ENCODE measurements around the gene CEP85. TPM values are rescaled to one million over a fixed set of nuclear protein-coding genes. Genes with fewer than 3 reads are reported as not detected.
A peak's percentile ranks its signal among the peaks of the same experiment; 100 is the strongest.

Gene CEP85
- total and polyA plus RNA-seq, 9 of the 15 experiments (the other 6 are each of a cell fraction or from before 2014, with no cell fraction given) = 42.1 to 140 (median 92.6) TPM

GRCh38 chr1:26288311-26288941 is 54.4 kb downstream of the CEP85 start (continued):
- no peak for TF ChIP-seq PTRF (tag; IDR thresholded peaks at IDR 0.05)
- no peak for TF ChIP-seq ZNF134 (CRISPR knock-in tag; conservative IDR thresholded peaks at IDR 0.05)
- no peak for TF ChIP-seq ZNF551 (CRISPR knock-in tag; IDR thresholded peaks at IDR 0.05)
- TF ChIP-seq BMI1 (IDR thresholded peaks at IDR 0.05; ENCODE audit: low read length) = no peak
- TF ChIP-seq POLR2G (IDR thresholded peaks at IDR 0.05; ENCODE audit: low read depth, low read length) = no peak
- TF ChIP-seq ATF3 (IDR thresholded peaks at IDR 0.05) = peak; percentile 60
- TF ChIP-seq ATF3 (CRISPR knock-in tag; conservative IDR thresholded peaks at IDR 0.05) = no peak
- TF ChIP-seq HDAC3 (IDR thresholded peaks at IDR 0.05; ENCODE audit: borderline replicate concordance, partially characterized antibody) = no peak
- TF ChIP-seq ZC3H11A (IDR thresholded peaks at IDR 0.05; ENCODE audit: low read depth, low read length) = no peak
- TF ChIP-seq NCOA2 (IDR thresholded peaks at IDR 0.05; ENCODE audit: partially characterized antibody in 2 of 2) = no peak
- TF ChIP-seq DACH1 (IDR thresholded peaks at IDR 0.05; ENCODE audit: partially characterized antibody) = no peak
- TF ChIP-seq RNF2 (IDR thresholded peaks at IDR 0.05) = no peak
- peak; percentile 54; the same call in 1 of the 2 replicates for TF ChIP-seq ZBTB9 (CRISPR knock-in tag; IDR thresholded peaks at IDR 0.05)
- TF ChIP-seq ZNF696 (CRISPR knock-in tag; conservative IDR thresholded peaks at IDR 0.05) = no peak
- peak; percentile 16; the same call in 1 of the 2 replicates for TF ChIP-seq ZBTB12 (CRISPR knock-in tag; IDR thresholded peaks at IDR 0.05)
- TF ChIP-seq SNIP1 (IDR thresholded peaks at IDR 0.05; ENCODE audit: low read depth) = no peak
- no peak for TF ChIP-seq ZNF175 (CRISPR knock-in tag; IDR thresholded peaks at IDR 0.05; ENCODE audit: low read depth)
- TF ChIP-seq ZNF311 (CRISPR knock-in tag; IDR thresholded peaks at IDR 0.05) = peak; percentile 55; the same call in 1 of the 2 replicates
- no peak for TF ChIP-seq ILK (tag; IDR thresholded peaks at IDR 0.05; ENCODE audit: borderline replicate concordance, low read depth)
- TF ChIP-seq ZBTB43 (CRISPR knock-in tag; IDR thresholded peaks at IDR 0.05) = no peak
- no peak for TF ChIP-seq SRF (CRISPR knock-in tag; IDR thresholded peaks at IDR 0.05)
- TF ChIP-seq EZH2 (IDR thresholded peaks at IDR 0.05; ENCODE audit: borderline replicate concordance, low read depth, low read length) = no peak
- no peak for TF ChIP-seq ZNF133 (CRISPR knock-in tag; IDR thresholded peaks at IDR 0.05)
- TF ChIP-seq ZC3H4 (CRISPR knock-in tag; IDR thresholded peaks at IDR 0.05; ENCODE audit: borderline replicate concordance) = no peak
- TF ChIP-seq MYC (IDR thresholded peaks at IDR 0.05; ENCODE audit: low read depth, low read length) = no peak
- no peak for TF ChIP-seq MYC (CRISPR knock-in tag; IDR thresholded peaks at IDR 0.05; ENCODE audit: borderline replicate concordance, low read depth)

Data from K562 (cell line).